ENCODE results near the gene EFS.

Gene EFS

DNA sequence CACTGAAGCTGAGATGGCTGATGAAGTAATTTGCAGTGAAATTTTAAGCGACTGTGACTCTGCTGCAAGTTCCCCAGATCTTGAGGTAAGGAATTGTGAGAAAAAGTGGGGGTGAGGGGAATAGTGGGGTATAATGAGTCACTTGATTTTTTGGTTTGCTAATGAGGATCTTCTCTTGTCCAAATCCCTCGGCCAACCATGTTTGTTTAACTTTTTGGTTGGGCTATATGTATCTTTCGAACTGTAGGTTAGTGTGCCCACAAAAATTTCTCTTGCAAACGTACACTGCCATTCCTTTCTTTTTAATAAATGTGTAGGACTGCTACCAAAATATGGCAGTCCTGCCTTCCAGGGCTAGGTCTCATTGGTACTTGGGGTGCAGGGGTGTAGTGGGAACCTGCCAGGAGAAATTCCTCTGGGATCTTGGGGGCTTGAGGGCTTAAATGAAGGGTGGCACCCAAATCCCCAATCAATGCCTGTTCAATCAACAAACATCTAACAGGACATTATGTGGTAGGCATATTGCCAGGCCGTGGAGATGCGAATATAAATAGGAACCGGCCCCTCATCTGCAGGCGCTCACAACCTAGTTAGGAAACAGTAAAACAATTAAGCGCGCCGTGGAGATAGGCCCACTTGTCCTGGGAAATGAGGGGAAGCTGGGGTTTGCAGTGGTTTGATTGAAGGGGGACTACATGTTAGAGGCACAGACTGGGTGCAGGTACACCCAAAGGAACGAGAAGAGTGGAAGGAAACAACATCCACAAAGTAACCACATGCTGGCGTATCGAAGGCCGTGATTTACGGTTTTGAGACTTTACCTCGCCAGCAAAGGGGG is 45.0 kb downstream of the EFS start:
- H3K4me3 ChIP-seq (ENCODE audit: low read length) = peak overlapping the region; percentile 30; the same call in 1 of the 2 replicates
- peaks cover 1% of the 10 kb centered on the region; the same call in 1 of the 2 replicates for H3K4me1 ChIP-seq (ENCODE audit: control insufficient read depth, insufficient read depth, low read length)
- no peak overlapping the region for H3K27ac ChIP-seq (ENCODE audit: low read length)
- no CpG with 5 or more reads among the region's 17 CpGs for WGBS (ENCODE audit: insufficient coverage, insufficient read length)
- no peaks in the 10 kb centered on the region for H3K27me3 ChIP-seq (ENCODE audit: control insufficient read depth, insufficient read depth, low read length)
- peaks cover 17% of the 10 kb centered on the region for H3K36me3 ChIP-seq (ENCODE audit: control insufficient read depth, insufficient read depth, low read length)
- DNase-seq (ENCODE audit: low read depth, low spot score) = no peak
- H3K9me3 ChIP-seq (ENCODE audit: control insufficient read depth, insufficient read depth, low read length) = no peaks in the 10 kb centered on the region

DNA sequence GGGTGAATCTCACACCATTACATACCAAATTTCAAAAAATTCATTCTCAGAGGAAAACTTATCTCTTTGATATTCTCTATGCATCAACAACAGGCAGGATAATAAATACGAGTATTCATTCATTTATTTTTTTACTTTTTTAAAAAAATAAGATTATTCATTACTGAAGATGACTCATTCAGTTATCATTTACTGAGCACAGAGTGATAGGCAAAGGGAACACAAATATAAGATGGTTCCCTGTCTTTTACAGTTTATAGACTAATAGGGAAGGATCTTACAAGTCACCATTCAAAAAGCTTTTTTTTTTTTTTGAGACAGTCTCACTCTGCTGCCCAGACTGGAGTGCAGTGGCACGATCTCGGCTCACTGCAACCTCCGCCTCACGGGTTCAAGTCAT is 48.7 kb downstream of the EFS start:
- Histone ChIP-seq H3K27me3 (ENCODE audit: control insufficient read depth, insufficient read depth, low read length) (no peaks in the 10 kb centered on the region), H3K4me3 (ENCODE audit: low read length) (no peak overlapping the region), H3K27ac (ENCODE audit: low read length) (no peak overlapping the region), H3K4me1 (ENCODE audit: control insufficient read depth, insufficient read depth, low read length) (0 out of 2 replicates have a peak, but pooled peaks cover 1% of the 10 kb centered on the region), H3K36me3 (ENCODE audit: control insufficient read depth, insufficient read depth, low read length) (no peaks in the 10 kb centered on the region), H3K9me3 (ENCODE audit: control insufficient read depth, insufficient read depth, low read length) (no peaks in the 10 kb centered on the region)
- DNase-seq (ENCODE audit: low read depth, low spot score) = no peak
- WGBS (ENCODE audit: insufficient coverage, insufficient read length) = no CpG with 5 or more reads among the region's 5 CpGs

DNA sequence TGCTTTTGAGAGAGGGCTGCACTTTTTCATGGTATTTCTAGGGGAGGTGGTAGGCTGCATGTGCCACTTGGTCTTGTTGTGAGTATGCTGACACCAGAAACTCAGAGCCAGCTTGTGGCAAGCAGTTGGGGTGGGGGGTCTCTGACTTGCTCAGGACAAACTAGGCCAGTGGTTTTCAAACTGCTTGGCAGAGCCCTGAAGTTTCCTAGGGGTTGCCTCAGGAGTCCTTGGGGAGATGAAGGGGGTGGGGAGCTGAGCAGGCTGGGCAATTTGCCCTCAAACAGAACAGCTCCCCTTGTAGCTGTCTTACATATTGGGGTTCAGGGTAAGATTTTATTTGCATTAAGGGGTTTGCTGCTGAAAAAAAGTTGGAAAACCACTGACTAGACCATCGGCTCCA is 54.4 kb downstream of the EFS start:
- H3K36me3 ChIP-seq (ENCODE audit: control insufficient read depth, insufficient read depth, low read length) = peaks cover 7% of the 10 kb centered on the region; the same call in 1 of the 2 replicates

DNA sequence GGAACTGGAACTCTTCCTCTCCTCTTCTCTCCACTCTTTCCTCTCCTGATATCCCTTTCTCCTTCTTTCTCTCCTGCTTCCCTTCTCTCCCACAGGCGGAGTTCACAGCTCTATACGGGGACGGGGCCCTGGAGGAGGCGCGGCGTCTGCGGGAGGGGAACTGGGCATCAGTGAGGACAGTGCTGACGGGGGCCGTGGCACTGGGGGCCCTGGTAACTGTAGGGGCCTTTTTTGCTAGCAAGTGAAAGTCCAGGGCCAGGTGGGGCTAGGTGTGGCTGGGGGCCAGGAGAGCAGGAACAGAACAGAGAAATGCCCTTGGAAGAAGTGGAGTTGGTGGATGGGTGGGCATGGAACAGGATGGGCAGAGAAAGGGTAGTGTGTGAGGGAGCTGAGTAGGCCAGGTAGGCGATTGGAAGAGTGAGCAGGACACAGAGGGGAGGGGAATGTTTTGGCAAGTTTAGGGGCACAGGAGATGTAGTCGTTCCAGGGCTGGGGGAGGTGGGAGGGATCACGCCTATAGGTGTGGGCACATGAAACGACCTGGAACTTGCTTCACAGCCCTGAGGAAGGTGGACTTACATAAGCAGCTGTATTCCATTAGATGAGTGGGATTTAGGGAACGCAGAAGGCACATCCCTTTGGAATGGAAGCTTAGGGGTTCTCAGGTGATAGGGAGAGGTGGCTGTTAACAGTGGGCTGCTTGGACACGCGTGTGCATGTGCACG is 56.1 kb downstream of the EFS start:
- Histone ChIP-seq H3K4me1 (ENCODE audit: control insufficient read depth, insufficient read depth, low read length) (no peaks in the 10 kb centered on the region), H3K4me3 (ENCODE audit: low read length) (no peak overlapping the region), H3K27ac (ENCODE audit: low read length) (no peak overlapping the region), H3K27me3 (ENCODE audit: control insufficient read depth, insufficient read depth, low read length) (no peaks in the 10 kb centered on the region), H3K9me3 (ENCODE audit: control insufficient read depth, insufficient read depth, low read length) (no peaks in the 10 kb centered on the region), H3K36me3 (ENCODE audit: control insufficient read depth, insufficient read depth, low read length) (peaks cover 7% of the 10 kb centered on the region; the same call in 1 of the 2 replicates)
- DNase-seq (ENCODE audit: low read depth, low spot score) = no peak
- WGBS (ENCODE audit: insufficient coverage, insufficient read length) = no CpG with 5 or more reads among the region's 17 CpGs

More for the DNA sequence above, 54.4 kb downstream of the EFS start:
- Histone ChIP-seq H3K4me1 (ENCODE audit: control insufficient read depth, insufficient read depth, low read length) (no peaks in the 10 kb centered on the region), H3K27ac (ENCODE audit: low read length) (no peak overlapping the region), H3K27me3 (ENCODE audit: control insufficient read depth, insufficient read depth, low read length) (no peaks in the 10 kb centered on the region), H3K4me3 (ENCODE audit: low read length) (no peak overlapping the region), H3K9me3 (ENCODE audit: control insufficient read depth, insufficient read depth, low read length) (no peaks in the 10 kb centered on the region)
- no CpG with 5 or more reads among the region's 1 CpG for WGBS (ENCODE audit: insufficient coverage, insufficient read length)
- no peak for DNase-seq (ENCODE audit: low read depth, low spot score)

DNA sequence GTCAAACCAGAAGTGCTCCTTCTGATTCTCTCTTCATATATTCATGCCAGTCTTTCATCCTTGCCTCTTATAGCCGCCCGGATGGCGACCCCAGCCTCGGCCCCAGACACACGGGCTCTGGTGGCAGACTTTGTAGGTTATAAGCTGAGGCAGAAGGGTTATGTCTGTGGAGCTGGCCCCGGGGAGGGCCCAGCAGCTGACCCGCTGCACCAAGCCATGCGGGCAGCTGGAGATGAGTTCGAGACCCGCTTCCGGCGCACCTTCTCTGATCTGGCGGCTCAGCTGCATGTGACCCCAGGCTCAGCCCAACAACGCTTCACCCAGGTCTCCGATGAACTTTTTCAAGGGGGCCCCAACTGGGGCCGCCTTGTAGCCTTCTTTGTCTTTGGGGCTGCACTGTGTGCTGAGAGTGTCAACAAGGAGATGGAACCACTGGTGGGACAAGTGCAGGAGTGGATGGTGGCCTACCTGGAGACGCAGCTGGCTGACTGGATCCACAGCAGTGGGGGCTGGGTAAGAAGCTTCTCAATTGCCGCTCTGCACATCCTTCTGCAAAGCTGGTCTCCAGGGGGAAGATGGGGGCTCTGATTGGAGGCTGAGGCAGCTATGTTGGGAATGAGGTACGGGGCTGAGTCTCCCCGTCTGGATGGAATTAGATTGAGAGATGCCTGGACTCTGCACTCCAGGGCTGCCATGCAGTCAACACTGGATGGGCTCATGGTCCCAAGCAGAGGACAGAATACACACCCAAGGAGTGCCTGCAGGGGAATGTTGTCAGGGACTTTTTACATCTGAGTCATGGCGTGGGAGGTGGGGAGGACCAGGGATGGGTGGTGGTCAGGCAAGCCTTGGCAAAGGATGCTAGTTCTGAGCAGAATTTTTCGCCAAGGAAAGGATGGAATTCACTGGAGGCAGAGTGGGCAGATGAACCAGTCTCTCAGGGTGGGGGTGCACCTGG is 57.0 kb downstream of the EFS start:
- no peak overlapping the region for H3K4me3 ChIP-seq (ENCODE audit: low read length)
- WGBS (ENCODE audit: insufficient coverage, insufficient read length) = no CpG with 5 or more reads among the region's 22 CpGs

DNA sequence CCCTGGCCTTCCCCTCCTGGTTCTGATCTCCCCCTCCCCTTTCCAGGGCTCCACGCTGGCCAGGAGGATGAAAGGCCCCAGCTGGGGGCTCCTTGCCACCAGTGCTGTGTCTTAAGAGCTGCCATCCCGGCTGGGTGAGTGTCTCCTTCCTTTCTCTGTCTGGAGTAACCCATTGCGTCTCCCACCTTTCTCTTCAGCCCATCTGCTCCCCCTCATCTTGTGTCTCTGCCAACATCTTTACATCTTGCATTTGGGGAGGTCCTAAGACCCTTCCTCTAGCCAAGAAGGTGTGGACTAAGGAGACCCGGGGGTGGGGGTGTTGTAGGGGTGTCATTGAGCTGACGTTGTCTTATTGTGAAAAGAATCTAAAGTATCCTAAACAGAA is 57.8 kb downstream of the EFS start:
- H3K4me1 ChIP-seq (ENCODE audit: control insufficient read depth, insufficient read depth, low read length) = no peaks in the 10 kb centered on the region
- peak overlapping the region; percentile 83 for H3K4me3 ChIP-seq (ENCODE audit: low read length)
- H3K27me3 ChIP-seq (ENCODE audit: control insufficient read depth, insufficient read depth, low read length) = peaks cover 2% of the 10 kb centered on the region; the same call in 1 of the 2 replicates
- no peak overlapping the region for H3K27ac ChIP-seq (ENCODE audit: low read length)
- no peak for DNase-seq (ENCODE audit: low read depth, low spot score)
- no peaks in the 10 kb centered on the region for H3K9me3 ChIP-seq (ENCODE audit: control insufficient read depth, insufficient read depth, low read length)
- no CpG with 5 or more reads among the region's 5 CpGs for WGBS (ENCODE audit: insufficient coverage, insufficient read length)
- peaks cover 7% of the 10 kb centered on the region; the same call in 1 of the 2 replicates for H3K36me3 ChIP-seq (ENCODE audit: control insufficient read depth, insufficient read depth, low read length)

More for the DNA sequence above, 57.0 kb downstream of the EFS start:
- H3K36me3 ChIP-seq (ENCODE audit: control insufficient read depth, insufficient read depth, low read length) = peaks cover 7% of the 10 kb centered on the region; the same call in 1 of the 2 replicates
- H3K9me3 ChIP-seq (ENCODE audit: control insufficient read depth, insufficient read depth, low read length) = no peaks in the 10 kb centered on the region
- H3K27ac ChIP-seq (ENCODE audit: low read length) = no peak overlapping the region
- no peak for DNase-seq (ENCODE audit: low read depth, low spot score)
- peaks cover 2% of the 10 kb centered on the region; the same call in 1 of the 2 replicates for H3K27me3 ChIP-seq (ENCODE audit: control insufficient read depth, insufficient read depth, low read length)
- H3K4me1 ChIP-seq (ENCODE audit: control insufficient read depth, insufficient read depth, low read length) = no peaks in the 10 kb centered on the region

DNA sequence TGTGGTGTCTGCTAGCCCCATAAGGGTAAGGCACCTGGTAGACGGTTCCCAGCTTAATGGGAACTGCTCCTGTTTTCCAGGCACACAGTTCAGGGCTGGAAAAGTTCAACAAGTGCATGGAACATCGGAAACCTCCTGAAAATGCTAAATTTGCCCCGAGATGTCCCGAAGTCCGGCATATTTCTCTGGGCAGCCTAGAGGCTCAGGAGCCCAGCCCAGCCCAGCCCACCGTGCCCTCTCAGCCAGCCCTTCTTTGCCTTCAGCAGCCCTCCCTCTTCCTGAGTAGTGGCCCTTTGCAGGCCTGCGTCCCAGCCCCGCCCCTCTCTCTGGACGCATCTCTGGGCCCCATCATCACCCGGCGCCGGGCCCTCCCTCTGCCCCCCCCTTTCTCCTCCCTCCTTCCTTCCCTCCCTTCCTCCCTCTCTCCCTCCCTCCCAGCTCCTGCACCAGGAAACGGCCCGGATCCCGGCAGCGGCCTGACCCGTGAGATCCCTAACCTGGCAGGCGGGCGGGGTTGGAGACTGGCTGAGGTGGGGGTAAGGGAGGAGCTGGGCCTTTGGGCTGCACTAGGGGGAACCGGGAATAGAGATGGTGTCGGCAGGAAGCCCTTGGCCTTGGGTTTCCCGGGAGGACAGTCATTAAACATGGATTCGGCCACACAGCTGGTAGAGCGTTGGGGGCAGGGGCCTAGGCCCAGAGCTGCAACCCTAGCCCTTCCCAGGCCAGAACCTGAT is 58.4 kb downstream of the EFS start, which contains the start of gene BCL2L2:
TSS of gene BCL2L2 (plus strand) at position 422 of the 734 bp plus-strand sequence. CDS start 935 bp downstream, outside the sequence.
- no peak within 1 kb of the TSS for H3K27ac ChIP-seq (ENCODE audit: low read length)
- H3K4me3 ChIP-seq (ENCODE audit: low read length) = peak within 1 kb of the TSS; percentile 83
- DNase-seq (ENCODE audit: low read depth, low spot score) = no peak
- H3K36me3 ChIP-seq (ENCODE audit: control insufficient read depth, insufficient read depth, low read length) = peaks cover 7% of the 10 kb centered on the region; the same call in 1 of the 2 replicates
- H3K4me1 ChIP-seq (ENCODE audit: control insufficient read depth, insufficient read depth, low read length) = no peaks in the 10 kb centered on the region
- no peaks in the 10 kb centered on the region for H3K9me3 ChIP-seq (ENCODE audit: control insufficient read depth, insufficient read depth, low read length)
- peaks cover 2% of the 10 kb centered on the region; the same call in 1 of the 2 replicates for H3K27me3 ChIP-seq (ENCODE audit: control insufficient read depth, insufficient read depth, low read length)
- no CpG with 5 or more reads among the region's 24 CpGs for WGBS (ENCODE audit: insufficient coverage, insufficient read length)
